HFFc6 (cell line): Measurements from ENCODE around the gene SH3BP4. TPM values are rescaled to one million over a fixed set of nuclear protein-coding genes. Genes with fewer than 3 reads are reported as not detected.
A peak's percentile ranks its signal among the peaks of the same experiment; 100 is the strongest.

Source experiments
- DNase-seq: peaks from one replicate; pipeline ENCODE4 v3.0.0-alpha.2; 2018
- H3K27ac Mint-ChIP-seq: 2 replicates; pipeline ENCODE4 v1.8.0; 2020; ENCODE audit warnings: mild to moderate bottlenecking, mixed read lengths
- H3K27me3 Mint-ChIP-seq: 2 replicates; pipeline ENCODE4 v1.8.0; 2021; ENCODE audit warnings: mild to moderate bottlenecking, moderate library complexity, mixed read lengths; ENCODE audit not compliant: insufficient read depth
- H3K36me3 Mint-ChIP-seq: 2 replicates; pipeline ENCODE4 v1.8.0; 2021; ENCODE audit warnings: low read depth, mixed read lengths
- H3K4me1 Mint-ChIP-seq: 2 replicates; pipeline ENCODE4 v1.8.0; 2020; ENCODE audit warnings: low read depth, mixed read lengths
- H3K4me3 Mint-ChIP-seq: 2 replicates; pipeline ENCODE4 v1.8.0; 2020; ENCODE audit warnings: mild to moderate bottlenecking, moderate library complexity, mixed read lengths
- H3K9me3 Mint-ChIP-seq: 2 replicates; pipeline ENCODE4 v1.8.0; 2020; ENCODE audit warnings: mild to moderate bottlenecking, mixed read lengths
- total RNA-seq, 6 experiments: library from RNA; stranded (reverse); fragmentation: NEBNext Ultra II Directional; extraction: Animal tissue kit (Norgen Biotek cat#: 25700); gene quantifications; 2 replicates in 1 of 6; 3 replicates in 5 of 6; pipeline ENCODE4 v1.2.3, GENCODE V29; 2021
- TF ChIP-seq, protein P1 (sequence below): fragments of 200-600 bp; sonication (generic); IDR thresholded peaks from 2 replicates; pipeline ENCODE4 v1.5.0; 2021; ENCODE audit warnings: antibody characterized with exemption, mild to moderate bottlenecking

SH3BP4 gene
- total RNA-seq, 6 experiments from 2014 or later, result 82.3 to 98.7 (median 87.8) TPM

DNA sequence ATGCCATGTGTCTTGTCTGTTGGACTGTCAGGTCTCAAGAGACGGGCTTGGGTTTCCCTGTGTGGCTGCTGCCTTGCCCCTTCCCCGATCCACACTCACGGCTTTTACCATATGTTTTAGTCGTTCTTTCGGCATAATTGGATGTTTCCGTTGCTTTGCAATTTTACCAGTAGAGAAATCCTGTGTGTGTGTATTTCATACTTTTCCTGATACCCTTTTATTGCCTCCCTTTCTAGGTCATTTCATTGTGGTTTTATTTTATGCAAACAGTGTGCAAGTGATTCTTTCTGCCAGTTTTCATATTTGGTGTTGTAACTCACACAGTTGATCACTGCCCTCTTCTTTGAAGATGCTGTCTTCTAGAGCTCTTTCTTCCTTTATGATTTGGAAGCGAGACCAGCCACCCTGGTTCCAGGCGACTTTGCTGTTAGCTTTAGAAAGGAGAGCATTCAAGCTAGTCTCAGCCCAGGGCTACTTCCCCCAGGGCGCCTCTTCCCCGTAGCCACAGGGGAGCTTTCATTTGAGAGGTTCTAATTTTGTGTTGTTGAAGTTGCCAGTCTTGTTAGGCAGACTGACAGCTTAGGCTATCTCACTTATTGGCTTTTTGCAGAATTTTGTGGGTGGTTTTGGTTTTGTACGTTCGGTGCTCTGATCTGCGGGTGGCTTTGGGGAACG is 17.0 kb downstream of the SH3BP4 start:
- Mint-ChIP-seq H3K27me3 (peaks cover 15% of the 10 kb centered on the region), H3K36me3 (peaks cover 61% of the 10 kb centered on the region), H3K9me3 (no peaks in the 10 kb centered on the region), H3K4me1 (peaks cover 94% of the 10 kb centered on the region), H3K4me3 (peak overlapping the region; percentile 76), H3K27ac (peak overlapping the region; percentile 91)
- TF ChIP-seq, protein P1, sequence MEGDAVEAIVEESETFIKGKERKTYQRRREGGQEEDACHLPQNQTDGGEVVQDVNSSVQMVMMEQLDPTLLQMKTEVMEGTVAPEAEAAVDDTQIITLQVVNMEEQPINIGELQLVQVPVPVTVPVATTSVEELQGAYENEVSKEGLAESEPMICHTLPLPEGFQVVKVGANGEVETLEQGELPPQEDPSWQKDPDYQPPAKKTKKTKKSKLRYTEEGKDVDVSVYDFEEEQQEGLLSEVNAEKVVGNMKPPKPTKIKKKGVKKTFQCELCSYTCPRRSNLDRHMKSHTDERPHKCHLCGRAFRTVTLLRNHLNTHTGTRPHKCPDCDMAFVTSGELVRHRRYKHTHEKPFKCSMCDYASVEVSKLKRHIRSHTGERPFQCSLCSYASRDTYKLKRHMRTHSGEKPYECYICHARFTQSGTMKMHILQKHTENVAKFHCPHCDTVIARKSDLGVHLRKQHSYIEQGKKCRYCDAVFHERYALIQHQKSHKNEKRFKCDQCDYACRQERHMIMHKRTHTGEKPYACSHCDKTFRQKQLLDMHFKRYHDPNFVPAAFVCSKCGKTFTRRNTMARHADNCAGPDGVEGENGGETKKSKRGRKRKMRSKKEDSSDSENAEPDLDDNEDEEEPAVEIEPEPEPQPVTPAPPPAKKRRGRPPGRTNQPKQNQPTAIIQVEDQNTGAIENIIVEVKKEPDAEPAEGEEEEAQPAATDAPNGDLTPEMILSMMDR, result no peak
- no peak for DNase-seq

DNA sequence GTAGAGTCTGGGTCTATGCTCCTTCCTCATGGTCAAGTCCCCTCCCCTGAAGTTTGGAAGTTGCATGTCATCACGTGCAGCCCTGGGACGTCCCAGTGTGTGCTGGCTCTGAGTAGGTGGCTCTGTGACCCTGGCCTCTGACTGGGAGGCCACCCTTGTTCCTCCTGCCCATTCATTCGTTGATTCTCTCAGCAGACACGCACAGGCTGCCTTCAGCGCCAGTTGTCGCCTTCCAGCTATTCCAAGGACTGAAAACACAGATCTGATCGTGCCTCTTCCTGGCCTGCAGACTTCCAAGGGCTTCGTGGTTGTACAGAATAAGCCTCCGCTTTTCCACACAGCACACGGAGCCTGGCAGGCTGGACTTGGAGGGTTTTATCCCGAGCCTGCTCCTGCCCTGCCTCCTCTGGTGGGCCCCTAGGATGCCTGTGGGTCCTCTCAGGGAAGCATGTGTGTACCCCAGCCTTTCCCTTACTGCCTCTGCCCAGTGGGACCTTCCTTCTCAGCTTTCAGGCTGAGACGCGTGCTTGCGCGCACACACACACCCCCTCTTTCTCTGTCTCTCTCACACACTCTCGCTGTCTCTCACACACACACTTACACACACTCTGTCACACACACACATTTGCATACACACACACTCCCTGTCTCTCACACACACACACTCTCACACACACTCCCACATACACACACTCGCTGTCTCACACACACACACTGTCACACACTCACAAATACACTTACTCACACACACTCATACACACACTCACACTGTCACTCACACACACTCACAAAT is 17.7 kb downstream of the SH3BP4 start:
- TF ChIP-seq, protein P1, result no peak
- H3K4me1 Mint-ChIP-seq, result peaks cover 89% of the 10 kb centered on the region
- peaks cover 15% of the 10 kb centered on the region for H3K27me3 Mint-ChIP-seq
- H3K4me3 Mint-ChIP-seq, result peak overlapping the region; percentile 76
- DNase-seq, result no peak
- H3K9me3 Mint-ChIP-seq, result no peaks in the 10 kb centered on the region
- H3K27ac Mint-ChIP-seq, result peak overlapping the region; percentile 91
- H3K36me3 Mint-ChIP-seq, result peaks cover 60% of the 10 kb centered on the region

DNA sequence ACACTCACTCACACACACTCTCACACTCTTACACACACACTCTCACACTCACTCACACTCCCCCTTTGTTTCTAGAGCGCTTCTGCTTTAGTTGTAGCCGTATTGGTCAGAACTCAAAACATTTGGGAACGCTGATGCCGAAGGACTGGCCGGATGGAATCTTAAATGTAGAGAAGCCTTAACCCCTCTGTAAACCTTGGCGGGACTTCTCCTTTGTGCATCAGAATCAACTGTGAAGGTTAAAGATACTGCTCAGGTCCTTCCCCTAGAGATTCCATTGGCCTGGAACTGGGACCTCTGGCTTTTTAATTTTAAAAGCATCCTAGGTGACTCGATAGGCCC is 18.3 kb downstream of the SH3BP4 start:
- Mint-ChIP-seq H3K27ac (peak overlapping the region; percentile 91), H3K27me3 (peaks cover 18% of the 10 kb centered on the region), H3K36me3 (peaks cover 62% of the 10 kb centered on the region), H3K9me3 (no peaks in the 10 kb centered on the region), H3K4me3 (peak overlapping the region; percentile 76), H3K4me1 (peaks cover 89% of the 10 kb centered on the region)
- TF ChIP-seq, protein P1, result no peak
- DNase-seq, result no peak

DNA sequence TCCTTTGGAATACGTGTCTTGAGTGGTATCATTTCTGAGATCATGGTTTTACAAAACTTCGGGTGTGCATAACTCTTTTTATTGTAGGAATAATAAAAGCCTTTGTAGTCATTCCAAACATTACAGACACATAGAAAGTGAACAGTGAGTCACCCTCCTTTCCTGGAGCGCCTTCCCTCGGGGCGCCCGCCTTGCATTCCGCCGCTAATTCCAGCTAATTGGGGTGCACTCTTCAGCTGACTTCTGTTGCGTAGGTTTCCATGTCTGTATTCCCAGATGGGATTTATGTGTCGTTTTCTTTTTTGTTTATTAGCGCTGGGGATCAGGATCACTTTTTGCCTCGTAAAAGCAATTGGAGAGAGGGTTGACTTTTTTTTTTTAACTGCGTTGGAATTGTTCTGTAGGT is 18.7 kb downstream of the SH3BP4 start:
- peak; percentile 91 for DNase-seq
- H3K36me3 Mint-ChIP-seq, result peaks cover 62% of the 10 kb centered on the region
- H3K9me3 Mint-ChIP-seq, result no peaks in the 10 kb centered on the region
- H3K27me3 Mint-ChIP-seq, result peaks cover 18% of the 10 kb centered on the region
- peaks cover 88% of the 10 kb centered on the region for H3K4me1 Mint-ChIP-seq
- peak overlapping the region; percentile 76 for H3K4me3 Mint-ChIP-seq
- peak overlapping the region; percentile 91 for H3K27ac Mint-ChIP-seq
- TF ChIP-seq, protein P1, result no peak

DNA sequence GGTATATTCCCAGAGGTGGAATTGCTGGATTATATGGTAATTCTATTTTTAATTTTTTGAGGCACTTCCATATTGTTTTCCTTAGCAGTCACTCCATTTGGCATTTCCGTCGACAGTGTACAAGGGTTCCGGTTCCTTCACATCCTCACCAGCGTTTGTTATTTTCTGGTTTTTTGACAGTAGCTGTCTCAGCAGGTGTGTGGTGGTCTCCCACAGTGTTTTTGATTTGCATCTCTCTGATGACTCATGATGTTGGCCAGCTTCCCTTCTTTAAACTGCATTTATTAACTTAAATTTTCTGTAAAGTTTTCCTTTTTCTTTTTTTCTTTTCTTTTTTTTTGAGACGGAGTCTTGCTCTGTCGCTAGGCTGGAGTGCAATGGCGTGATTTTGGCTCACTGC is 19.7 kb downstream of the SH3BP4 start:
- H3K27ac Mint-ChIP-seq, result peak overlapping the region; percentile 91; the same call in 1 of the 2 replicates
- TF ChIP-seq, protein P1, result no peak
- H3K27me3 Mint-ChIP-seq, result peaks cover 14% of the 10 kb centered on the region

More for the DNA sequence above, 19.7 kb downstream of the SH3BP4 start:
- H3K4me3 Mint-ChIP-seq, result peak overlapping the region; percentile 45
- H3K9me3 Mint-ChIP-seq, result no peaks in the 10 kb centered on the region
- no peak for DNase-seq
- H3K4me1 Mint-ChIP-seq, result peaks cover 78% of the 10 kb centered on the region
- peaks cover 61% of the 10 kb centered on the region for H3K36me3 Mint-ChIP-seq
